Middle frontal gyrus (tissue), 1 donor: ENCODE results near the gene TMEM54.

Experiments
- DNase-seq: peaks from one replicate; pipeline ENCODE4 v3.0.0-alpha.2; 2015; ENCODE audit warnings: low spot score; ENCODE audit errors: extremely low spot score

TMEM54 gene

GRCh38 chr1:32895325-32896215, 5.6 kb downstream of the TMEM54 start:
- DNase-seq = no peak

GRCh38 chr1:32894681-32895080, 6.5 kb downstream of the TMEM54 start:
- DNase-seq = no peak

DNA sequence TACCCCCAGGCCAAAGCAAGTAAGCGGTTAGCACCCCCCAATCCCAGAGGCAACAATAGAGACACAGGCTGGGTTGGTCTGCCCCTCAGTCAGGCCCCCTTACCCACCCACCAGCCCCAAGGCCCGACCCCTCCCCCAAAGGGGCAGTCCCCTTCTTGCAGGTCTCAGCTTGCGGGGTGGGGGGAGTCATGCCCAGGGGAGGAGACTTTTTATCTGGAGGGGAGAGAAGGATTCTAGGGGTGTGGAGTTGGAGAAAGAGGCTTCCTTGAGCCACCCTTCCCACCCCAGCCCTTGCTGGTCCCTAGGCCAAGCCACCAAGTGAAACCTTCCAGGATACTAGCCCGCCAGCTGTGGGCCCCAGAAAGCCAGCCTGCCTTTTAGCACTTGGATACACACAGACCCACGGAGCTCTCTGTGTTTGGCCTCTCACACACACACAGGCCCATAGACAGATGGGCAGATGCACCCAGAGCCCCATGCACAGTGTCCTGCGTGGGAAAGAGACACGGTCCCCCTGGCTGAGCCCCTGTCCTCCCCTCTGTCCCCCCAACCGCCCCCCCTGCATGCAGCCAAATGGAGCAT, 7.1 kb downstream of the TMEM54 start:
- DNase-seq = no peak

- no peak for DNase-seq
Observed at GRCh38 chr1:32893198-32894018, 7.8 kb downstream of the TMEM54 start.

GRCh38 chr1:32892368-32893197, 8.6 kb downstream of the TMEM54 start:
- DNase-seq = no peak

DNA sequence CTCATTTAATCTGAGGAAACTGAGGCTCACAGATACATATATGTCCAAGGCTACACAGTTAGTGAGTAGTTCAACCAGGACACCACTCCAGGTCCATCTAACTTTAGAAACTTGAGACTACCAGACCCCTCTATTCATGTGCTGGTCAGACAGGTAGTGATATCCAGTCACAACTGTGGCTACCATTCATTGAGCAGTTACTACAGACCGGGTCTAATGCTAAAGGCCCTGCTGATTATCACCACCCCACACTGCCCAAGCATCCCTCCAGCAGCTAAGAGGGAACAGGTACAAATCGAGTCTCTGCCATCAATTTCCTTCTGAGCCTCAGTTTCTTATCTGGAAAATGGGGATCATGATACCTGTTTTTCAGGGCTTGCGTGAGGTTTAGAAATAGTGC, 9.6 kb downstream of the TMEM54 start:
- DNase-seq = no peak

- no peak for DNase-seq
Observed at GRCh38 chr1:32891241-32891570, 10.0 kb downstream of the TMEM54 start.

- no peak for DNase-seq
Observed at GRCh38 chr1:32890516-32891240, 10.5 kb downstream of the TMEM54 start.

DNA sequence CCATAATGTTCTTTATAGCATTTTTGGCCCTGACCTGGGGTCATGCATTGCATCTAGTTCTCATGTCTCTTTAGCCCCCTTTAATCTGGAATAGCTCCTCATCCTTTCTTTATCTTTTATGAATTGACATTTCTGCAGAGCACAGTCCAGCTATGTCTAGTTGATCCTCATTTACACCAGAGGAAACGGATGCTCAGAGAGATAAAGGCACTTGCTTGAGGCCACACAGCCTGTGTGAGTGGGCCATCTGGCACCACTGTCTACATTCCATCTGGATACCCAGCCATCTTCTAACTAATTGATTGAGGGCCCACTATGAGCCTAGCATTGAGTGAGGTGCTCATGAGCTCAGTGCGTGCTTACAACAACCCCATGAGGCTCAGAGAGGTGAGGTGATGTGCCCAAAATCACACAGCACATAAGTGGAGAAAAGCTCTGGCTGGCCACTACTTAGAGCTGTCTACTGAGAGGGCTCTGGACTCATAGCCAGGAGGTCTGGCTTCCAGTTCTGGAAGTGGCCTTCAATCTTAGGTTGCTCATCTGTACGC, 11.4 kb downstream of the TMEM54 start:
- no peak for DNase-seq

DNA sequence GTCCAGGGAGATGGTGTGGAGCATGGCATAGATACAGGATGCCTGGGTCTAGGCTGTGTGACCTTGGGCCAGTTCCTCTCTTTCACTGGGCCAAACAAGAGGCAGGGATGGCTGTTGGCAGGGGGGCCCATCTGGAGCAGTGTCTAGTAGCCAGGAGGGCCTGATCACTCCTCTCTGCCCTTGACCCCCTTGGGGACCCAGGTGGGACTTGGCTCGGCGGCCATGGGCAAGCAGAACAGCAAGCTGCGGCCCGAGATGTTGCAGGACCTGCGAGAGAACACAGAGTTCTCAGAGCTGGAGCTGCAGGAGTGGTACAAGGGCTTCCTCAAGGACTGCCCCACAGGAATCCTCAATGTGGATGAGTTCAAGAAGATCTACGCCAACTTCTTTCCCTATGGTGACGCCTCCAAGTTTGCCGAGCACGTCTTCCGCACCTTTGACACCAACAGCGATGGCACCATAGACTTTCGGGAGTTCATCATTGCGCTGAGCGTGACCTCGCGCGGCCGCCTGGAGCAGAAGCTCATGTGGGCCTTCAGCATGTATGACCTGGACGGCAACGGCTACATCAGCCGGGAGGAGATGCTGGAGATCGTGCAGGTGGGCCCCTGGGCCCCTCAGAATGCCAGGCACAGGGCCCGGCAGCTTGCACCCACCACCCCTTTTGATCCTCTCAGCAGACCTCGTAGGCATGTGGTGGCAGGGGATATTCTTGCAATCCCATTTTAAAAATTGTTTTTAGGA, 12.3 kb downstream of the TMEM54 start:
- DNase-seq = no peak

GRCh38 chr1:32888134-32888533, 13.1 kb downstream of the TMEM54 start:
- no peak for DNase-seq

DNA sequence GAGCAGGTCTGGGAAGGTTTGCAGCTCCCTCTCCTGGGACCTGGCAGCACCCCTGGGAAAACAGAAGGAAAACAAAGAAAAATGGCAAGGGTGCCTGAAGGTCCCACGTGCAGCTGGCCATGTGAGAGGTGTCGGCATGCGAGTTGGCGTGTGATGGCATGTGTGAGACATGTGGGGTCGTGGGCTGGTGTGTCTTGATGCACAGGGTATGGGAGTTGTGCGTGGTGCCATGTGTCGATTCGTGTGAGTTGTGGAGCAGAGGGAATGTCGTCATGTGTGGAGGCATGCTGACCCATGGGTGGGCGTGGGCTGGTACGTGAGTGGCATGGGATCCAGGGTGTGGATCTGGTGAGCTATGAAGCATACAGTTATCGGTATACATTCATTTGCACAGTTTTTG, 13.6 kb downstream of the TMEM54 start:
- DNase-seq = no peak

DNA sequence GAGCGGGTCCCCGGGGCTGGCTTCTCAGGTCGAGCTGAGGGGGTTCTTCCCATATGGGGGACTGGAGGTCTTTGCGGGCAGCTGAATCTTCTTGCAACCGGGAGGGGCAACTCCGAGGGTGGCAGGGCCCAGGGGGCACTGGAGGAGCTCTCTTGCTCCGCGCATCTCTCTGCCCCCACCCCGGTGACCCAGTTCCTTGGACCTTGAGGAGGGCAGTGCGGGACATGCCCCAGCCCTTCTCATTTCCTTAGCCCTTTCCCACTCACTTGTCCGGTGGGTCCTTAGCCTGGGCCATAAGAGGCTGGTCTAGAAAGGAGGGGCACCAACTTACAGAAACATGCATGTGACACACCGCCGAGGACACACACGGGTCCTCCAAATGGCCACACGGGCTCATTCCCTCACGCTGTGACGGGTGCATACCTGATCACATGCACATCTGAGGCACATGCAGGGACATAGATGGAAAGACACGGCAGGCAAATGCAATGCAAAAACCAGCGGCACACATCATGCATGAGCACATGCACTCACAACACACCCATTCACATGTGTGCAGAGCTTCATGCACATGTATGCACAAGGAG, 14.3 kb downstream of the TMEM54 start:
- no peak for DNase-seq

- DNase-seq = no peak
Observed at GRCh38 chr1:32886004-32886827, 15.0 kb downstream of the TMEM54 start, which contains the start of gene HPCA. Gene HPCA, plus strand, starts transcription at chr1:32886491. Its CDS starts 2,408 bp downstream, at chr1:32888899.

- no peak for DNase-seq
Observed at GRCh38 chr1:32885676-32886003, 15.5 kb downstream of the TMEM54 start.

- no peak for DNase-seq
Observed at GRCh38 chr1:32884726-32885125, 16.5 kb downstream of the TMEM54 start.

GRCh38 chr1:32884032-32884372, 17.2 kb downstream of the TMEM54 start:
- no peak for DNase-seq

DNA sequence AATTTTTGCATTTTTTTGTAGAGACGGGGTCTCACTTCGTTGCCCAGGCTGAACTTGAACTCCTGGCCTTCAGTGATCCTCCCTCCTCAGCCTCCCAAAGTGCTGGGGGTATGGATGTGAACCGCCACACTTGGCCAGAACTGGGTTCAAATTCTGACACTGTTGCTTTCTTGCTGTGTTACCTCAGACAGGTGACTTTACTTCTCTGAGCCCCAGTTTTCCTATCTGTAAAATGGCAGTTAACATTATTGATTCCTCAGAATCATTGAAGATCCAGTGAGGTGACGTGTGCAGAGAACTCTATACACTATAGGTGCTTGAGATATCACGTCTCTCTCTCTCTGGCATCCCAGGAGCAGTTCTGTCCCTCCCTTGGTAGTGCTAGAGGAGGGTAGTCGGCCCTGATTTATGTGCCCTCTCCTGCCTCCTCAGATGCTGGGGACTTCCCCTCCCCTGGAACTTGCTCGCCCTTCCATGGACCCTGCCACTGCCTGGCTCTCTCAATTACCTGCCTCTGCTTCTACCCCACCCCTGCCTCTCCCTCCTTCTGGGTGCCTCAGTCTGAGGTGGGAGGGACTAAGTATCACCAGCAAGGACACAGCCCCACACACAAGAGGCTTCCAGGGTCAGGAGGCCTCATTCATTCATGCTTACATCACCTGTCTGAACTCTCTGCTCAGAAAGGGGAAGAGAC, 17.7 kb downstream of the TMEM54 start:
- no peak for DNase-seq
